Measurements from ENCODE around the gene UCMA. TPM values are rescaled to one million over a fixed set of nuclear protein-coding genes. Genes with fewer than 3 reads are reported as not detected.

The UCMA gene
- total and polyA plus RNA-seq, 9 of the 15 experiments (the other 6 are each of a cell fraction or from before 2014, with no cell fraction given) = not detected

- TF ChIP-seq, protein P1, sequence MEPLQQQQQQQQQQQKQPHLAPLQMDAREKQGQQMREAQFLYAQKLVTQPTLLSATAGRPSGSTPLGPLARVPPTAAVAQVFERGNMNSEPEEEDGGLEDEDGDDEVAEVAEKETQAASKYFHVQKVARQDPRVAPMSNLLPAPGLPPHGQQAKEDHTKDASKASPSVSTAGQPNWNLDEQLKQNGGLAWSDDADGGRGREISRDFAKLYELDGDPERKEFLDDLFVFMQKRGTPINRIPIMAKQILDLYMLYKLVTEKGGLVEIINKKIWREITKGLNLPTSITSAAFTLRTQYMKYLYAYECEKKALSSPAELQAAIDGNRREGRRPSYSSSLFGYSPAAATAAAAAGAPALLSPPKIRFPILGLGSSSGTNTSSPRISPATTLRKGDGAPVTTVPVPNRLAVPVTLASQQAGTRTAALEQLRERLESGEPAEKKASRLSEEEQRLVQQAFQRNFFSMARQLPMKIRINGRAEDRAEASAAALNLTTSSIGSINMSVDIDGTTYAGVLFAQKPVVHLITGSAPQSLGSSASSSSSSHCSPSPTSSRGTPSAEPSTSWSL (CRISPR knock-in tag; IDR thresholded peaks at IDR 0.05; ENCODE audit: borderline replicate concordance) = no peak
- TF ChIP-seq ARID2 (IDR thresholded peaks at IDR 0.05) (no peak), AFF4 (CRISPR knock-in tag; IDR thresholded peaks at IDR 0.05) (no peak), TSHZ1 (CRISPR knock-in tag; IDR thresholded peaks at IDR 0.05) (no peak), MEIS2 (IDR thresholded peaks at IDR 0.05; ENCODE audit: partially characterized antibody) (peak; percentile 96), THRAP3 (IDR thresholded peaks at IDR 0.05; ENCODE audit: borderline replicate concordance) (no peak), ZNF586 (CRISPR knock-in tag; conservative IDR thresholded peaks at IDR 0.05) (no peak), NFIC (IDR thresholded peaks at IDR 0.05) (peak; percentile 79), ZNF778 (CRISPR knock-in tag; IDR thresholded peaks at IDR 0.05) (no peak), CHD4 (IDR thresholded peaks at IDR 0.05; ENCODE audit: insufficient read depth, insufficient replicate concordance, low read depth, low read length, poor library complexity, severe bottlenecking) (no peak), ZNF561 (CRISPR knock-in tag; conservative IDR thresholded peaks at IDR 0.05) (no peak), RFX1 (IDR thresholded peaks at IDR 0.05) (no peak), BDP1 (IDR thresholded peaks at IDR 0.05; ENCODE audit: insufficient read depth, insufficient read length) (no peak), EHMT2 (IDR thresholded peaks at IDR 0.05) (no peak), ELF1 (tag; IDR thresholded peaks at IDR 0.05) (no peak), POLR2B (IDR thresholded peaks at IDR 0.05; ENCODE audit: low read depth, partially characterized antibody) (no peak), CBFA2T3 (IDR thresholded peaks at IDR 0.05) (peak; percentile 93), POLR2AphosphoS5 (IDR thresholded peaks at IDR 0.05; ENCODE audit: control insufficient read depth, insufficient read depth, low read depth, low read length) (peak; percentile 84), FOXA3 (CRISPR knock-in tag; conservative IDR thresholded peaks at IDR 0.05 in 1 of 2, IDR thresholded peaks at IDR 0.05 in 1 of 2) (no peak)
Measured at GRCh38 chr10:13268841-13269240, 34.7 kb upstream of the UCMA start (continued).

All from K562 (cell line).